Thyroid gland (tissue), 4 donors: ENCODE data around the gene ACAD11.

Source experiments
- POLR2A ChIP-seq, 2 donors: fragments of 450-650 bp; IDR thresholded peaks; one replicate each; pipeline ENCODE4 v1.6.1; 2017; ENCODE audit warnings: antibody characterized with exemption in 2 of 2, mild to moderate bottlenecking in 2 of 2, moderate library complexity in 1 of 2
- TF ChIP-seq, protein P1 (sequence below), 6 experiments: fragments of 200-600 bp in 3 of 6; fragments of 450-650 bp in 3 of 6; sonication (generic) in 3 of 6; IDR thresholded peaks; one replicate each; pipeline ENCODE4 v1.5.1; 2016 to 2019; ENCODE audit warnings: antibody characterized with exemption in 6 of 6, mild to moderate bottlenecking in 2 of 6, inconsistent platforms in 1 of 6, moderate library complexity in 1 of 6

- TF ChIP-seq POLR2A (IDR thresholded peaks at IDR 0.05), result no peak
- TF ChIP-seq, protein P1, sequence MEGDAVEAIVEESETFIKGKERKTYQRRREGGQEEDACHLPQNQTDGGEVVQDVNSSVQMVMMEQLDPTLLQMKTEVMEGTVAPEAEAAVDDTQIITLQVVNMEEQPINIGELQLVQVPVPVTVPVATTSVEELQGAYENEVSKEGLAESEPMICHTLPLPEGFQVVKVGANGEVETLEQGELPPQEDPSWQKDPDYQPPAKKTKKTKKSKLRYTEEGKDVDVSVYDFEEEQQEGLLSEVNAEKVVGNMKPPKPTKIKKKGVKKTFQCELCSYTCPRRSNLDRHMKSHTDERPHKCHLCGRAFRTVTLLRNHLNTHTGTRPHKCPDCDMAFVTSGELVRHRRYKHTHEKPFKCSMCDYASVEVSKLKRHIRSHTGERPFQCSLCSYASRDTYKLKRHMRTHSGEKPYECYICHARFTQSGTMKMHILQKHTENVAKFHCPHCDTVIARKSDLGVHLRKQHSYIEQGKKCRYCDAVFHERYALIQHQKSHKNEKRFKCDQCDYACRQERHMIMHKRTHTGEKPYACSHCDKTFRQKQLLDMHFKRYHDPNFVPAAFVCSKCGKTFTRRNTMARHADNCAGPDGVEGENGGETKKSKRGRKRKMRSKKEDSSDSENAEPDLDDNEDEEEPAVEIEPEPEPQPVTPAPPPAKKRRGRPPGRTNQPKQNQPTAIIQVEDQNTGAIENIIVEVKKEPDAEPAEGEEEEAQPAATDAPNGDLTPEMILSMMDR (IDR thresholded peaks at IDR 0.05), result no peak
These were observed 14.6 kb downstream of the ACAD11 start for GRCh38 chr3:132645058-132645457.
